ENCODE results near the gene ZNF473. TPM values are rescaled to one million over a fixed set of nuclear protein-coding genes. Genes with fewer than 3 reads are reported as not detected.
A peak's percentile ranks its signal among the peaks of the same experiment; 100 is the strongest.

The ZNF473 gene
- total RNA-seq (2016; rRNA removed; fragmentation: Illumina TruSeq; extraction: Trizol) (11.9 and 13.9 TPM in 2 replicates), polyA plus RNA-seq (2011; rRNA removed) (5.8 and 5.9 TPM in 2 replicates), polyA minus RNA-seq (2011; rRNA and poly(A)+ RNA removed; ENCODE audit: low replicate concordance) (11.5 and 34.6 TPM in 2 replicates), Bru-seq, nascent RNA (percentile 57 among the genes with signal in this experiment), BruChase-seq, experiment 1, labeled RNA remaining after a 6-hour chase (percentile 55 among the genes with signal in this experiment), BruChase-seq, experiment 2, labeled RNA remaining after a 2-hour chase (percentile 63 among the genes with signal in this experiment)
- 5.7 and 5.9 TPM in 2 replicates for total RNA-seq (2016; cell fraction: cytosol; rRNA removed; fragmentation: Illumina TruSeq; extraction: Trizol; ENCODE audit: low read depth)
- 12.2 and 15.6 TPM in 2 replicates for total RNA-seq (2016; cell fraction: insoluble cytoplasmic fraction; rRNA removed; fragmentation: Illumina TruSeq; extraction: Trizol)
- total RNA-seq (2016; cell fraction: membrane; rRNA removed; fragmentation: Illumina TruSeq; extraction: Trizol), result 14.1 and 14.5 TPM in 2 replicates
- 10.8 and 11.0 TPM in 2 replicates for total RNA-seq (2016; cell fraction: nucleus; rRNA removed; fragmentation: Illumina TruSeq; extraction: Trizol)
- polyA plus RNA-seq (2011; cell fraction: cytosol; rRNA removed), result 4.4 and 5.0 TPM in 2 replicates
- 8.9 and 10.0 TPM in 2 replicates for polyA plus RNA-seq (2011; cell fraction: nucleus; rRNA removed)
- 4.4 and 4.7 TPM in 2 replicates for polyA plus RNA-seq (2012)
- 0.80 and 1.1 TPM in 2 replicates for polyA plus RNA-seq (2016; cell fraction: cytosol; fragmentation: Illumina TruSeq; extraction: Trizol; ENCODE audit: low read depth)
- polyA plus RNA-seq (2016; cell fraction: insoluble cytoplasmic fraction; fragmentation: Illumina TruSeq; extraction: Trizol; ENCODE audit: low read depth), result 11.9 and 12.5 TPM in 2 replicates
- polyA plus RNA-seq (2016; cell fraction: membrane; fragmentation: Illumina TruSeq; extraction: Trizol; ENCODE audit: low read depth), result 2.0 and 2.1 TPM in 2 replicates
- 11.9 and 14.0 TPM in 2 replicates for polyA plus RNA-seq (2016; cell fraction: nucleus; fragmentation: Illumina TruSeq; extraction: Trizol; ENCODE audit: insufficient read depth, low read depth)
- polyA minus RNA-seq (2011; cell fraction: cytosol; rRNA and poly(A)+ RNA removed), result 3.4 and 7.7 TPM in 2 replicates
- polyA minus RNA-seq (2011; cell fraction: nucleus; rRNA and poly(A)+ RNA removed), result 13.1 and 17.5 TPM in 2 replicates
- long read RNA-seq, experiment 1, full-length matches to known transcripts, result 3 of 4 reads
- long read RNA-seq, experiment 1, partial matches to known transcripts, result 0 of 4 reads
- long read RNA-seq, experiment 1, other reads (novel, unspliced or antisense), result 1 of 4 reads
- long read RNA-seq, experiment 2, full-length matches to known transcripts, result 10 of 17 reads
- long read RNA-seq, experiment 2, partial matches to known transcripts, result 1 of 17 reads
- long read RNA-seq, experiment 2, other reads (novel, unspliced or antisense), result 6 of 17 reads

DNA sequence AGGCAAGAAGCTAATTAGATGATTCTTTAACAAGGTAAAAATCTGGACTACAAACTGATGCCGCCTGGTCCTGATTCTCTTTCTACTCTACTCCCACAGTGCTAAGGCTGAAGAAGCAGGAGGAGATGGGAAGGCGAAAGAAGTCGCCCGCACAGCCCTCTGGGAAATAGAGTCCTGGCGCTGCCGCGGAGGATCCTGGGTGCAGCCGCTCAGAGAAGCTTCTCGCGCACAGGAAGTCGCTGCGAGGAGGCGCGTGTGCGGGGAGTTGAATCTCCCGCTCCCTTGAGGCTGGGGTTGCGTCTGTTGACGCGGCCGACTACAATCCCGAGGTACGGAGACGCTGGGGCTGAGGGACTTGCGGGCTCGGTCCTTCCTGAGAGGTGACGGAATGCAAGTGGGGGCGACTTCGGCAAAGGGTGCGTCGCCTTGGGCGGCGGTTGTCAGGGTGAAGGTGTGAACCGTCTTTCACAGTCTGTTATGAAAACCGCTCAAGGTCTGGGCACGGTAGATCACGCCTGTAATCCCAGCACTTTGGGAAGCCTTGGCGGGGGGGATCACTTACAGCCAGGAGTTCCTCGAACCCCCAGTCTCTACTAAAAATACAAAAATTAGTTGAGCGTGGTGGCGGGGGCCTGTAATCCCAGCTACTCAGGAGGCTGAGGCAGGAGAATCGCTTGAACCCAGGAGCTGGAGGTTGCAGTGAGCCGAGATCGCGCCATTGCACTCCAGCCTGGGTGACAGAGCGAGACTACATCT is at the start of gene ZNF473:
Gene ZNF473, plus strand, starts transcription at position 212 of the 756 bp plus-strand sequence. CDS start 5,078 bp downstream, outside the sequence.
- in situ Hi-C loops (cut with HindIII; ENCODE audit: extremely low pct_ligation_motif_present, low pct_unique_long_range_greater_than_20kb) (no loop called here), intact Hi-C loops (cut with micrococcal nuclease; ENCODE audit: unreplicated experiment) (no loop called here)
- H3K9me3 ChIP-seq (ENCODE audit: low read length), result no peaks in the 10 kb centered on the region
- no TSS peak for BruUV-seq (replicated peaks)
- ATAC-seq (peak; percentile 87), DNase-seq (ENCODE audit: low spot score) (peak; percentile 92), FAIRE-seq (no peak)
- no peaks in the 10 kb centered on the region; a peak in 1 of 5 replicates for H3K27me3 ChIP-seq (ENCODE audit: control insufficient read depth in 1 of 2, insufficient read depth in 2 of 2, low read length in 2 of 2)
- peaks cover 48% of the 10 kb centered on the region for H3K79me2 ChIP-seq (ENCODE audit: insufficient read depth, low read length)
- ChIA-PET CTCF (ENCODE audit: low intra/inter-chr PET ratio, low total read pairs) (no interaction called here), POLR2A (interaction anchor here (1.0 to 1.6 kb wide), 4 partner anchors 14 to 157 kb away, joined by 3 to 8 read pairs (median 4); partner anchors contain the start of genes AKT1S1, ATF5, NUP62 and TBC1D17)
- H3K4me1 ChIP-seq (ENCODE audit: insufficient read depth, low read length), result peaks cover 53% of the 10 kb centered on the region
- WGBS (ENCODE audit: low lambda C conversion rate), result 26% methylated on average over 14 of the region's 45 CpGs
- peak within 1 kb of the TSS; percentile 60 for H2AFZ ChIP-seq (ENCODE audit: low read length)
- H3K36me3 ChIP-seq (replicated peaks in 1 of 2; ENCODE audit: control insufficient read depth in 1 of 2, insufficient read depth in 2 of 2, low read length in 2 of 2), result peaks cover 7 to 11% of the 10 kb centered on the region in 2 experiments; a peak in 4 of 5 replicates
- H3K9ac ChIP-seq (ENCODE audit: insufficient read depth, low read depth, low read length), result peak within 1 kb of the TSS; percentile 83
- H4K20me1 ChIP-seq (ENCODE audit: insufficient read depth, low read length), result no peaks in the 10 kb centered on the region
- H3K4me2 ChIP-seq (ENCODE audit: low read depth, low read length), result peak within 1 kb of the TSS; percentile 97
- peak within 1 kb of the TSS; percentile 71 for H3K27ac ChIP-seq (ENCODE audit: extremely low read length, insufficient read depth, low read length)
- peak within 1 kb of the TSS; percentile 70 to 92 (median 88) for H3K4me3 ChIP-seq (replicated peaks in 1 of 3; ENCODE audit: insufficient read depth in 1 of 3, low read depth in 2 of 3, low read length in 3 of 3)
- no peak for TF ChIP-seq AGO1 (IDR thresholded peaks at IDR 0.05; ENCODE audit: low read depth, low read length, poor library complexity, severe bottlenecking)
- TF ChIP-seq, protein P1, sequence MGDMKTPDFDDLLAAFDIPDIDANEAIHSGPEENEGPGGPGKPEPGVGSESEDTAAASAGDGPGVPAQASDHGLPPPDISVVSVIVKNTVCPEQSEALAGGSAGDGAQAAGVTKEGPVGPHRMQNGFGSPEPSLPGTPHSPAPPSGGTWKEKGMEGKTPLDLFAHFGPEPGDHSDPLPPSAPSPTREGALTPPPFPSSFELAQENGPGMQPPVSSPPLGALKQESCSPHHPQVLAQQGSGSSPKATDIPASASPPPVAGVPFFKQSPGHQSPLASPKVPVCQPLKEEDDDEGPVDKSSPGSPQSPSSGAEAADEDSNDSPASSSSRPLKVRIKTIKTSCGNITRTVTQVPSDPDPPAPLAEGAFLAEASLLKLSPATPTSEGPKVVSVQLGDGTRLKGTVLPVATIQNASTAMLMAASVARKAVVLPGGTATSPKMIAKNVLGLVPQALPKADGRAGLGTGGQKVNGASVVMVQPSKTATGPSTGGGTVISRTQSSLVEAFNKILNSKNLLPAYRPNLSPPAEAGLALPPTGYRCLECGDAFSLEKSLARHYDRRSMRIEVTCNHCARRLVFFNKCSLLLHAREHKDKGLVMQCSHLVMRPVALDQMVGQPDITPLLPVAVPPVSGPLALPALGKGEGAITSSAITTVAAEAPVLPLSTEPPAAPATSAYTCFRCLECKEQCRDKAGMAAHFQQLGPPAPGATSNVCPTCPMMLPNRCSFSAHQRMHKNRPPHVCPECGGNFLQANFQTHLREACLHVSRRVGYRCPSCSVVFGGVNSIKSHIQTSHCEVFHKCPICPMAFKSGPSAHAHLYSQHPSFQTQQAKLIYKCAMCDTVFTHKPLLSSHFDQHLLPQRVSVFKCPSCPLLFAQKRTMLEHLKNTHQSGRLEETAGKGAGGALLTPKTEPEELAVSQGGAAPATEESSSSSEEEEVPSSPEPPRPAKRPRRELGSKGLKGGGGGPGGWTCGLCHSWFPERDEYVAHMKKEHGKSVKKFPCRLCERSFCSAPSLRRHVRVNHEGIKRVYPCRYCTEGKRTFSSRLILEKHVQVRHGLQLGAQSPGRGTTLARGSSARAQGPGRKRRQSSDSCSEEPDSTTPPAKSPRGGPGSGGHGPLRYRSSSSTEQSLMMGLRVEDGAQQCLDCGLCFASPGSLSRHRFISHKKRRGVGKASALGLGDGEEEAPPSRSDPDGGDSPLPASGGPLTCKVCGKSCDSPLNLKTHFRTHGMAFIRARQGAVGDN (CRISPR knock-in tag; IDR thresholded peaks at IDR 0.05), result peak; percentile 100
- no peak for TF ChIP-seq JARID2 (CRISPR knock-in tag; IDR thresholded peaks at IDR 0.05; ENCODE audit: insufficient replicate concordance)
- TF ChIP-seq ZSCAN29 (CRISPR knock-in tag; conservative IDR thresholded peaks at IDR 0.05), result 0 out of 2 replicates have a peak, but pooled peaks have one; percentile 54
- TF ChIP-seq ZNF292 (CRISPR knock-in tag; IDR thresholded peaks at IDR 0.05; ENCODE audit: borderline replicate concordance, low read depth), result peak; percentile 60; the same call in 1 of the 2 replicates
- no peak; the same call in 1 of the 2 replicates for TF ChIP-seq GZF1 (CRISPR knock-in tag; IDR thresholded peaks at IDR 0.05)
- TF ChIP-seq, protein P2, sequence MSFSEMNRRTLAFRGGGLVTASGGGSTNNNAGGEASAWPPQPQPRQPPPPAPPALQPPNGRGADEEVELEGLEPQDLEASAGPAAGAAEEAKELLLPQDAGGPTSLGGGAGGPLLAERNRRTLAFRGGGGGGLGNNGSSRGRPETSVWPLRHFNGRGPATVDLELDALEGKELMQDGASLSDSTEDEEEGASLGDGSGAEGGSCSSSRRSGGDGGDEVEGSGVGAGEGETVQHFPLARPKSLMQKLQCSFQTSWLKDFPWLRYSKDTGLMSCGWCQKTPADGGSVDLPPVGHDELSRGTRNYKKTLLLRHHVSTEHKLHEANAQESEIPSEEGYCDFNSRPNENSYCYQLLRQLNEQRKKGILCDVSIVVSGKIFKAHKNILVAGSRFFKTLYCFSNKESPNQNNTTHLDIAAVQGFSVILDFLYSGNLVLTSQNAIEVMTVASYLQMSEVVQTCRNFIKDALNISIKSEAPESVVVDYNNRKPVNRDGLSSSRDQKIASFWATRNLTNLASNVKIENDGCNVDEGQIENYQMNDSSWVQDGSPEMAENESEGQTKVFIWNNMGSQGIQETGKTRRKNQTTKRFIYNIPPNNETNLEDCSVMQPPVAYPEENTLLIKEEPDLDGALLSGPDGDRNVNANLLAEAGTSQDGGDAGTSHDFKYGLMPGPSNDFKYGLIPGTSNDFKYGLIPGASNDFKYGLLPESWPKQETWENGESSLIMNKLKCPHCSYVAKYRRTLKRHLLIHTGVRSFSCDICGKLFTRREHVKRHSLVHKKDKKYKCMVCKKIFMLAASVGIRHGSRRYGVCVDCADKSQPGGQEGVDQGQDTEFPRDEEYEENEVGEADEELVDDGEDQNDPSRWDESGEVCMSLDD (CRISPR knock-in tag; IDR thresholded peaks at IDR 0.05; ENCODE audit: borderline replicate concordance), result peak; percentile 90
